Endothelial cell of umbilical vein (primary cell): ENCODE measurements around the gene CTNS. TPM values are rescaled to one million over a fixed set of nuclear protein-coding genes. Genes with fewer than 3 reads are reported as not detected.

Experiments
- BruUV-seq: library from RNA; stranded (reverse); fragments of 400-500 nt; replicated peaks from 2 replicates; lab custom pipeline; 2021; lab: Mats Ljungman, UMichigan
- CTCF ChIA-PET: fragments of 300-600, 350-600 bp; sonication (Branson Sonifier 250); formaldehyde crosslinking; loops from one replicate; lab custom pipeline; 2021; ENCODE audit warnings: antibody characterized with exemption, inconsistent platforms; lab: Charles Lee
- POLR2A ChIA-PET: fragments of 300-600, 350-600 bp; sonication (Branson Sonifier 250); formaldehyde crosslinking; loops from one replicate; lab custom pipeline; 2021; ENCODE audit warnings: antibody characterized with exemption, inconsistent platforms; lab: Charles Lee
- DNase-seq: peaks from one replicate; pipeline ENCODE4 v3.0.0-alpha.2; 2011; ENCODE audit warnings: low read depth, low spot score
- FAIRE-seq: peaks from 2 replicates; lab custom pipeline; 2011; peaks lifted over from hg19 to GRCh38; lab: Jason Lieb, UNC
- H2AFZ ChIP-seq: 2 replicates; pipeline ENCODE4 v1.6.0; 2012; ENCODE audit warnings: low read depth, low read length, control low read depth, inconsistent platforms
- H3K27ac ChIP-seq: 2 replicates; pipeline ENCODE4 v1.5.1; 2011; ENCODE audit warnings: low read depth, mild to moderate bottlenecking, control low read depth, low read length, moderate library complexity; ENCODE audit not compliant: insufficient read depth
- H3K27me3 ChIP-seq, 2 experiments: 2 replicates each; pipeline versions ENCODE4 v1.6.0 to v1.6.1; 2011; ENCODE audit warnings: low read length in 2 of 2, mixed read lengths in 1 of 2; ENCODE audit not compliant: control insufficient read depth in 2 of 2, insufficient read depth in 2 of 2
- H3K36me3 ChIP-seq, 2 experiments: 2 replicates in 1 of 2; 3 replicates in 1 of 2; pipeline ENCODE4 v1.5.1; 2011; ENCODE audit warnings: low read length in 2 of 2, mild to moderate bottlenecking in 1 of 2, moderate library complexity in 1 of 2; ENCODE audit not compliant: control insufficient read depth in 2 of 2, insufficient read depth in 2 of 2; ENCODE audit errors: extremely low read depth in 1 of 2
- H3K4me1 ChIP-seq: 3 replicates; pipeline ENCODE4 v1.5.1; 2011; ENCODE audit warnings: mild to moderate bottlenecking, low read length; ENCODE audit not compliant: control insufficient read depth, insufficient read depth; ENCODE audit errors: extremely low read depth
- H3K4me2 ChIP-seq: 2 replicates; pipeline ENCODE4 v1.6.1; 2011; ENCODE audit warnings: low read length, control low read depth, mixed read lengths; ENCODE audit not compliant: insufficient read depth
- H3K4me3 ChIP-seq, 3 experiments: fragments of 200-600 bp in 1 of 3; sonication (generic), shearing (Covaris generic) in 1 of 3; replicated peaks in 1 of 3; 2 replicates each; pipeline ENCODE4 v1.5.1; 2011 to 2016; ENCODE audit warnings: control low read depth in 3 of 3, low read length in 3 of 3, mild to moderate bottlenecking in 2 of 3, inconsistent platforms in 1 of 3, low read depth in 1 of 3, moderate library complexity in 1 of 3; ENCODE audit not compliant: insufficient read depth in 1 of 3
- H3K79me2 ChIP-seq: 2 replicates; pipeline ENCODE4 v1.6.0; 2012; ENCODE audit warnings: low read length, inconsistent platforms; ENCODE audit not compliant: control insufficient read depth, insufficient read depth
- H3K9ac ChIP-seq: replicated peaks from 2 replicates; pipeline ENCODE3; 2011; ENCODE audit warnings: low read length, control low read depth; ENCODE audit not compliant: insufficient read depth; ENCODE audit errors: extremely low read depth
- H3K9me1 ChIP-seq: replicated peaks from 3 replicates; pipeline ENCODE4 v1.6.0; 2011; ENCODE audit warnings: mild to moderate bottlenecking, low read length; ENCODE audit not compliant: control insufficient read depth, insufficient read depth; ENCODE audit errors: extremely low read depth
- H3K9me3 ChIP-seq: replicated peaks from 2 replicates; pipeline ENCODE4 v1.5.1; 2012; ENCODE audit warnings: low read length, inconsistent platforms; ENCODE audit not compliant: control insufficient read depth, insufficient read depth
- H4K20me1 ChIP-seq: replicated peaks from 2 replicates; pipeline ENCODE3; 2011; ENCODE audit warnings: mild to moderate bottlenecking, low read length; ENCODE audit not compliant: control insufficient read depth, insufficient read depth; ENCODE audit errors: extremely low read depth
- CTCF ChIP-seq, 2 donors: IDR thresholded peaks; 1 replicate in 1 of 2; 2 replicates in 1 of 2; pipeline ENCODE4 v1.5.1; 2011; ENCODE audit warnings: low read length in 2 of 2, mild to moderate bottlenecking in 2 of 2, moderate library complexity in 2 of 2, control low read depth in 1 of 2, inconsistent platforms in 1 of 2, low read depth in 1 of 2; ENCODE audit not compliant: insufficient read depth in 1 of 2; ENCODE audit errors: extremely low read depth in 1 of 2
- FOS ChIP-seq: IDR thresholded peaks from 2 replicates; pipeline ENCODE4 v1.6.1; 2011; ENCODE audit warnings: mild to moderate bottlenecking, low read length, moderate library complexity, borderline replicate concordance; ENCODE audit not compliant: insufficient read depth
- GATA2 ChIP-seq: IDR thresholded peaks from 2 replicates; pipeline ENCODE4 v1.7.0; 2011; ENCODE audit warnings: low read depth, mild to moderate bottlenecking, moderate library complexity, mixed read lengths, low read length; ENCODE audit not compliant: insufficient read length, insufficient read depth
- JUN ChIP-seq: IDR thresholded peaks from 2 replicates; pipeline ENCODE4 v1.6.1; 2011; ENCODE audit warnings: borderline replicate concordance, low read depth; ENCODE audit not compliant: insufficient read length, insufficient read depth
- dilution Hi-C: fragments of 300-500 bp; cut with MboI; formaldehyde crosslinking; loops from one replicate; pipeline ENCODE4 v1.15.0; 2019; ENCODE audit warnings: low sequenced_read_pairs; ENCODE audit not compliant: extremely low pct_ligation_motif_present
- intact Hi-C: fragments of 100-400 bp; cut with micrococcal nuclease; formaldehyde crosslinking; loops from one replicate; pipeline ENCODE4 v1.10.0; 2022
- polyA plus RNA-seq, 4 experiments: library from polyadenylated mRNA; depleted of rRNA in 3 of 4; stranded (reverse) in 3 of 4; unstranded in 1 of 4; fragments of >200 nt; gene quantifications; 2 replicates each; pipeline versions ENCODE4 v1.2.1 to v1.2.3, GENCODE V29; 2011 to 2012; ENCODE audit warnings: missing spikeins in 1 of 4
- total RNA-seq: library from RNA; stranded (reverse); gene quantifications from 2 replicates; pipeline ENCODE4 v1.2.3, GENCODE V29; 2021
- TF ChIP-seq, protein P1 (sequence below): IDR thresholded peaks from 2 replicates; pipeline ENCODE4 v1.6.1; 2011; ENCODE audit not compliant: insufficient read depth, insufficient read length

CTNS gene
- total and polyA plus RNA-seq, 2 donors (not counting 3 experiments of a cell fraction or from before 2014, with no cell fraction given) = 17.9 to 25.9 TPM

DNA sequence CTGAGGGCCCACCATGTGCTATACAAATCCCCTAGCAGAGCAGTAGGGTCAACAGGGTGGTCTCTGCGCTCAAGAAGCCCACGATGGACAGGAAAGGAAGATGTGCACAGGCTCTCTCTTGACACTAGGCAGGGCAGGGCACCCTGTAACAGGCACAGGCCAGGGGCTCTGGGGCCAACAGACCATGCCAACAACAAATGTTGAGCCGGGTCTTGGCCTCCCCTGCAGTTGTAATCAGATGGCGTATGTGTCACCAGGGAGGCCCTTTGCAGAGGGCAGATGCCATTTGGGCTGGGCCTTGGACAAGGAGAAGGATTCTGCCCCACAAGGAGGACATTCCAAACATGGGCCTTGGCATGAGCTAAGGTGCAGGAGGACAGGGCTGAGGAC is 32.7 kb upstream of the CTNS start:
- Histone ChIP-seq H4K20me1 (no peaks in the 10 kb centered on the region), H3K27me3 (no peaks in the 10 kb centered on the region), H2AFZ (no peak overlapping the region), H3K79me2 (no peaks in the 10 kb centered on the region), H3K4me1 (peaks cover 9% of the 10 kb centered on the region), H3K9me1 (no peaks in the 10 kb centered on the region), H3K36me3 (peaks cover 4 to 5% of the 10 kb centered on the region in 2 experiments), H3K27ac (peak overlapping the region; percentile 49), H3K4me3 (no peak overlapping the region), H3K9me3 (no peaks in the 10 kb centered on the region), H3K9ac (no peak overlapping the region), H3K4me2 (no peak overlapping the region)
- intact Hi-C loops (loop anchor here (2.0 kb wide), 1 partner anchor 65 kb away; the partner anchor contains the start of genes EMC6 and TAX1BP3), dilution Hi-C loops (no loop called here)
- TF ChIP-seq, protein P1, sequence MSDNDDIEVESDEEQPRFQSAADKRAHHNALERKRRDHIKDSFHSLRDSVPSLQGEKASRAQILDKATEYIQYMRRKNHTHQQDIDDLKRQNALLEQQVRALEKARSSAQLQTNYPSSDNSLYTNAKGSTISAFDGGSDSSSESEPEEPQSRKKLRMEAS = no peak
- TF ChIP-seq FOS (no peak), CTCF (IDR thresholded peaks at IDR 0.05; ENCODE audit: extremely low read depth in 1 of 2, insufficient read depth in 1 of 2, low read depth in 1 of 2, low read length in 2 of 2) (no peak), GATA2 (no peak), JUN (no peak)
- no peak for DNase-seq
- no TSS peak for BruUV-seq
- ChIA-PET POLR2A (no interaction called here), CTCF (interaction anchor here (1.2 to 2.5 kb wide), 3 partner anchors 14 to 555 kb away, joined by 3 to 15 read pairs (median 5); partner anchors contain the start of genes CTNS and SHPK)
- FAIRE-seq = no peak
